NCI-H2107 (cell line): ENCODE results near the gene PIGQ.

Experiments
- DNase-seq: peaks from one replicate; lab custom pipeline; 2025; lab: John Stamatoyannopoulos, UW

Gene PIGQ

GRCh38 chr16:569445-570254, at the start of gene PIGQ:
Gene PIGQ (plus strand): TSS chr16:569968. CDS start chr16:574075, 4,107 bp downstream.
- DNase-seq = no peak

GRCh38 chr16:520847-521246, 48.9 kb upstream of the PIGQ start:
- DNase-seq = no peak

DNA sequence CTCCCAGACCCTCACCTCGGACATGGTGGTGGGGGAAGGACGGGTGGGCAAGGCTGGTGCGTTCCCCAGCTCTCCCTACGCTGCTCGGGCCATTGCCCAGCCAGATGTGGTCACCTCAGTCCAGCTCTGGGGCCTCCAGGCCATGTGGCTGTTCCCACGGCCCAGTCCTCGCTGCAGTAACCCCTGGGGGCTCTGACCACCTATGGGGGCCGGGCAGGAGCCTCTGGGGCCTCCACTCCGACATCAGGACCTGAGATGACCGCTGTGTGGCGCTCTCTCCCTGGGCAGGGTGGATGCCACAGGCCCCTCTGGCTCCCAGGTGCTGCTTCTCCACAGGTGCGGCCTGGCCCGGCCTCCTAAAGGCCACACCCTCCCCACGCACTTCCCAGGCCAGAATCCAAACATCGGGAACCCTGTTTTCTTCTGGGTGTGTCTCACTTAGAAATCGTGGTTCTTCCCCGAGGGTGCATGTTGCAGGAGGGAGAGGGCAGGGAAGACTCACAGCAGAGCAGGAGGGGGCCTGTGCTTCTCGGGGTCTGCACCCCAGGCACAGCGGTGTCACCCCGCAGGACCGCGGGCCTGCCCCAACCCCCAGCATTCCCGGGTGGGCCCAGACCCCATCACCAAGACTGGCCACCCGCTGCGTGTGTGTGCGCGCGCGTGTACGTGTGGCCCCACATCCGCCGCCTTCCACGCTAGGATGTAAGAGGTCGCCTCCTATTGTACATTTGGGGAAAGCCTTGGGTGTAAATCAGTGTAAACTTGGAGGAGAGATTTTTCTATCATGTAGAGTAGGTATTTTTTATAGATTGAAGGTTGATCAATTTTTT, 48.2 kb upstream of the PIGQ start:
- no peak for DNase-seq

- no peak for DNase-seq
Measured at GRCh38 chr16:522320-523096, 47.3 kb upstream of the PIGQ start.

DNA sequence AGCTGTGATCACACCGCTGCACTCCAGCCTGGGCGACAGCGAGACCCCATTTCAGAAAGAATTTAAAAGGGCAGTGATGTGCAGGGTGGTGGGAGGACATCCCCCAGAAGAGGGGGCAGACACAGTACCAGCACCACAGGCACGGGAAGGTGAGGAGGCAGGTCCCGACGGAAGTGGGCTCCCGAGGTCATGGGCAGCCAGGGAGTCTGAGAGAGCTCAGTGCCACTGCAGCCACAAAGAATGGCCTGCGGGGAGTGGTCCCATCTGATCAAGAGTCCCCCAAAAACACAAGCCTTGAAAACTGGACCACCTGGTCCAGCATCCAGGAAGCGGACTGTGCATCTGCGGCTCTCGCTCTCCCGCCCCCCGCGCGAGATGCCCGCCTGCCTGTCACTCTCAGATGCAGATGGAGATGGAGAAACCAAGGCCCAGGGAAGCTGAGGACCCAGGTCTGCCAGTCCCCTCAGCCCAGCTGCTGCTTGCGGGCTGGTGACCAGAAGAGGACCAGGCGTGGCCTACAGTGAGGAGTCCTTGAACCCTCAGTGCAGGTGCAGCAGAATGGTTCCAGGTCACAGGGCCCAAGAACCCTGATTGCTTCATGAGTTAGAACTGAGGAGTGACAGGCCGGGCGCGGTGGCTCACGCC, 46.5 kb upstream of the PIGQ start:
- no peak for DNase-seq

DNA sequence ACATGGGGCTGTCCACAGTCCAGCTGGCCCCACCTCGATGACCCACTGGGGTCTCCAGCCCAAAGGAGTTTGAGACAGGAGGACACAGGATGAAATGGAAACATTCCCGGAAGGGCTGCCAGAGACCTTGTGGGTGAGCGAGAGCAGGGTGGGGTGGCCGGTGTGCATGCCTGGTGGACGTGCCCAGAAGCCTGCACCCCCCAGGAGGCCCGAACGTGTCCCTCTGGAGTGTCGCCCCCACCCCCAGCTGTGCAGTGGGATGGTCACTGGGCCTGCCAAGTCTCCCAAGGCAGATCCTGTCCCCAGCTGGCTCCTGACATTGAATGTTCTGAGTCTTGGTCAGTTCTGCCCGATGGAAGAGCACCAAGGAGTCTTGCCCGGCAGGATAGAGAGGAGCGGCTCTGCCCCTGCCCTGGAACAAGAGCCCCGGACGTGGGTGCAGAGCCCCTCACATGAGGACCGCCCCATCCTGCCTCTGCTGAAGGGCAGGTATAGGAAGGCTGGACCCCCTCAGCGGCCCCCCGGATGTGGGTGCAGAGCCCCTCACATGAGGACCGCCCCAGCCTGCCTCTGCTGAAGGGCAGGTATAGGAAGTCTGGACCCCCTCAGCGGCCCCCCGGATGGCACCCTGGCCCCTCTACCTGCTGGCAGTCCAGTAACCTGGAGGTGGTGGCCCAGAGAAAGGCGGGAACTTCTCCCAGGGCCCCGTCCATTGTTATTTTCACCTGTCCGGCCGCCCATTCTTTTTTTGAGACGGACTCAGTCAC, 45.3 kb upstream of the PIGQ start:
- no peak for DNase-seq

- no peak for DNase-seq
Measured at GRCh38 chr16:525123-525519, 44.6 kb upstream of the PIGQ start.

- DNase-seq = no peak
Measured at GRCh38 chr16:525520-526180, 44.1 kb upstream of the PIGQ start.

- DNase-seq = no peak
Measured at GRCh38 chr16:526181-527014, 43.4 kb upstream of the PIGQ start.

- peak; percentile 77 for DNase-seq
Measured at GRCh38 chr16:527015-527903, 42.5 kb upstream of the PIGQ start, which contains the start of gene CAPN15. Gene CAPN15 (plus strand): TSS chr16:527712. CDS start chr16:546839, 19,127 bp downstream.

DNA sequence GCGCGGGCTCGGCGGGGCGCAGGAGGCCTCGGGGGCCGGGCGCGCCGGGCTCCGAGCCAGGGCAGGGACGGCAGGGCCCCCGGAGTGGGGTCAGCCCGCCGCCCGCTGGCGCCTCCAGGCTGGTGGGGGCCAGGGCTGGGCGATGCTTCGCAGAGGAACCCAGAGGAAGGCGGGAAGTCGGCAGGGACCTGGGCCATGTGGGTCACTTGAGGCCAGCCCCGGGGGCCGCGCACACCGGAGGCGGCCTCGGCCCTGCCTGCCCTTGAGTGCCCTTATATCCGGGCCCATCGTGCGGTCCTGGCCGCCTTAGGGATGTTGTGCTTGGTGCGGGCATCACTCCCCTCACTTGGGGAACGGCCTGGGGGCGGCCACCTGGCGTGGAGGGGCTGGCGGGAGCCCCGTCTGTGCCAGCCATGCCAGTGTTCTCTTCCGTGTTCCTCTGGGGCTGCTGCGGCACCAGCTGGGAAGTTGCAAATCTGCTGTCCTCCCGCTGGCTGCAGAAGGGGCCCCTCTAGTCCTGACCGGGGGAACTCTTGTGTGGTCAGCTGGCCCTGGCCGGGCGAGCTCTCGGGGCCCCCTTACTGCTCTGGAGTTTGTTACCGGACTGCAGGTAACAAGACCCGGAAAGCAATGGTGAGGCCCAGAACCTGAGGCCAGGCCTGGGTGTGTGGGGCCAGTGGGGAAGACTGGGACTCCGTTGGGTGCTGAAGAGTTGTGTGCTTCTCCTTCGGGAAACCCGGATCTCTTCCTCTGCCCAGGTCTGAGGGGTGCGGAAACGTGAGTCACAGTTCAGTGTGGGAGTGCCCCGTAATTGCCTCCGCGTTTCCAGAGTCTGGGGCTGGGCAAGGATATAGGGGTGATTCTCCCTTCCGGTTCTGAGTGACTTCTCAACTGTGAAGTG, 41.4 kb upstream of the PIGQ start:
- DNase-seq = no peak

DNA sequence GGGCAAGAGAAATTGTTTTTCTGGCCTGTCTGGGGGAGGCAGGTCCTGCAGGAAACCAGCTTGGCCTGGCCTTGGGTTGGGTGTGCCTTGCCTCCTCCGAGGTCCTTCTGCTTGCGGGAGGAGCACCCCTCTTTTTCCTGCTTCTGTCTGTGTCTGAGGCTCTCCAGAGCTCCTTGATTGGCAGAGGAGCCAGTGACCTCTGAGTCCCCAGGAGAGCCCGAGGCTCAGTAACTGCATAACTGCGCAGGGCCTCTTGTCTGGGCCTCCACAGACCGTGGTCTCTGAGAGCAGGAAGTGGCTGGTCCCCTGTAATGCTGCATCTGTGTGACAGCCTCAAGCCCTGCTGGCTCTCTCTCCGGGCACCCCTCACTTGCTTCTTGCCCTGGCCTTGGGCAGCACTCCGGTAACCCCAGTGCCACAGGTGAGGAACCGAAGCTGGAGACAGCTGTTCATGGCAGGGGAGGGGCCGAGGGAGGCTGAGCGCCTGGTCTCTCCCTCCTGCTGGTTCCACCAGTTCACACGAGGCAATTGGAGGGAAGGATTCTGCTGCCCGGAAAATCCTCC, 40.7 kb upstream of the PIGQ start:
- DNase-seq = no peak

GRCh38 chr16:530111-530817, 39.5 kb upstream of the PIGQ start:
- DNase-seq = no peak

DNA sequence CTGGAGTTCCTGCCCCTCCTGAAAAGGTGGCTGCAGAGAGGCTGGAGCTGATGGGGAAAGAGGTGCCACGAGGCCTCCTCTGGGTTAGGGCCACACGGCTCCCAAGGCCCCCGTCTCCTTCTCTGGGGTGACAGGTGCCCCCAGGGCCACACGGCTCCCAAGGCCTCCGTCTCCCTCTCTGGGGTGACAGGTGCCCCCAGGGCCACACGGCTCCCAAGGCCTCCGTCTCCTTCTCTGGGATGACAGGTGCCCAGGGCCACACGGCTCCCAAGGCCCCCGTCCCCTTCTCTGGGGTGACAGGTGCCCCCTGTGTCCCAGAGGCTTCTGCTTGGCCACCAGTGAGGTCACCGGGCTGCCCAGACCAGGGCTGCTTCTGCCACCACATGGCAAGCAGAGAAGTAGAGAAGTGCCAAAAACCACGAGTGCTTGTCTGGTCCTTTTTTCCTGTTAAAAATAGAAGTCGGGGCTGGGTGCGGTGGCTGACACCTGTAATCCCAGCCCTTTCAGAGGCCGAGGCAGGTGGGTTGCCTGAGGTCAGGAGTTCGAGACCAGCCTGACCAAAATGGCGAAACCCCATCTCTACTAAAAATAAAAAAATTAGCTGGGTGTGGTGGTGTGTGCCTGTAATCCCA, 38.2 kb upstream of the PIGQ start:
- DNase-seq = no peak

GRCh38 chr16:533391-534123, 36.2 kb upstream of the PIGQ start:
- no peak for DNase-seq
